Muscle of back (tissue), 11 donors: ENCODE results near the gene GLT1D1. TPM values are rescaled to one million over a fixed set of nuclear protein-coding genes. Genes with fewer than 3 reads are reported as not detected.

Source experiments
- DNase-seq, 3 donors: peaks; one replicate each; pipeline versions ENCODE4 v3.0.0 to v3.0.0-alpha.2; 2013
- polyA plus RNA-seq, 10 donors: library from polyadenylated mRNA; unstranded; fragments of 120-200 nt; gene quantifications; one replicate each; pipeline ENCODE4 v1.2.1, GENCODE V29; 2013; ENCODE audit not compliant: insufficient read length in 10 of 10

Gene GLT1D1
- polyA plus RNA-seq, 10 donors: 0.78 to 2.1 (median 1.2) TPM

- DNase-seq: no peak
Measured at GRCh38 chr12:128995619-128996018, 142.3 kb downstream of the GLT1D1 start.

- no peak for DNase-seq
Measured at GRCh38 chr12:129001826-129002225, 148.5 kb downstream of the GLT1D1 start.

GRCh38 chr12:129002427-129002826 lies 149.1 kb downstream of the GLT1D1 start:
- no peak for DNase-seq

GRCh38 chr12:129005416-129005815 lies 152.1 kb downstream of the GLT1D1 start:
- no peak for DNase-seq

- no peak for DNase-seq
Measured at GRCh38 chr12:129005829-129006228, 152.6 kb downstream of the GLT1D1 start.

- DNase-seq: no peak
Measured at GRCh38 chr12:129009833-129010622, 156.8 kb downstream of the GLT1D1 start.

GRCh38 chr12:129016159-129016558 lies 162.9 kb downstream of the GLT1D1 start:
- no peak for DNase-seq

- DNase-seq: no peak
Measured at GRCh38 chr12:129025055-129025454, 171.8 kb downstream of the GLT1D1 start.

GRCh38 chr12:129028844-129029243 lies 175.6 kb downstream of the GLT1D1 start:
- no peak for DNase-seq

Other genes with a start within 250 kb of the GLT1D1 start
- 10 to 100 TPM; 17.4 to 26.3 (median 21.3) TPM for gene SLC15A4, start 29.5 kb upstream of the GLT1D1 start, polyA plus RNA-seq